Measurements from ENCODE around the gene CDH24.

DNA sequence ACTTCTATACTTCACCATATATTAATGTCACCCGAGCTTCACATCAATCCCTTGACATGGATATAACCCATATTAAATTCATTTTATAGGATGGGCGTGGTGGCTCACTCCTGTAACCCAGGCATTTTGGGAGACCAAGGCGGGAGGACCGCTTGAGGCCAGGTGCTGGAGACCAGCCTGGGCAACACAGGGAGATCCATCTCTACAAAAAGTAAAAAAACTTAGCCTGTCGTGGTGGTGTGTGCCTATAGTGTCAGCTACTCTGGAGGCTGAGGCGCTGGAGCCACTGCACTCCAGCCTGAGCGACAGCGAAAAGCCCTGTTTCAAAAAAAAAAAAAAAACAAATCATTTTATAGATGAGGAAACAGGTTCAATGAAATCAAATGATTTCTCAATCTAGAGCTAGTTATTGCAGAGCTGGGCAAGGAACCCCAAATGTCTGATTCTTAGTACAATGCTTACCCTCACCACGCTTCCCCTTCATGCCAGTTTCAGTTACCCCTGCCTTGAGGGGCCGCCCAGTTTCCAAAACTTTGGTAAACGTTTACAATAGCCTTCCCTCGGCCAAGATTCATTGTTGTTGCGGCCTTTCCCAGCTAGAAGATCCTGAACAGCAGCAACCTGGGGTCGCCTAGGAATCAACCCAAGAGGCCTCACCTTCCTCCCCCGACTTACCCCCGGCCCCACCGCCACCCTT, 23.4 kb downstream of the CDH24 start:
- TF ChIP-seq, protein P1, sequence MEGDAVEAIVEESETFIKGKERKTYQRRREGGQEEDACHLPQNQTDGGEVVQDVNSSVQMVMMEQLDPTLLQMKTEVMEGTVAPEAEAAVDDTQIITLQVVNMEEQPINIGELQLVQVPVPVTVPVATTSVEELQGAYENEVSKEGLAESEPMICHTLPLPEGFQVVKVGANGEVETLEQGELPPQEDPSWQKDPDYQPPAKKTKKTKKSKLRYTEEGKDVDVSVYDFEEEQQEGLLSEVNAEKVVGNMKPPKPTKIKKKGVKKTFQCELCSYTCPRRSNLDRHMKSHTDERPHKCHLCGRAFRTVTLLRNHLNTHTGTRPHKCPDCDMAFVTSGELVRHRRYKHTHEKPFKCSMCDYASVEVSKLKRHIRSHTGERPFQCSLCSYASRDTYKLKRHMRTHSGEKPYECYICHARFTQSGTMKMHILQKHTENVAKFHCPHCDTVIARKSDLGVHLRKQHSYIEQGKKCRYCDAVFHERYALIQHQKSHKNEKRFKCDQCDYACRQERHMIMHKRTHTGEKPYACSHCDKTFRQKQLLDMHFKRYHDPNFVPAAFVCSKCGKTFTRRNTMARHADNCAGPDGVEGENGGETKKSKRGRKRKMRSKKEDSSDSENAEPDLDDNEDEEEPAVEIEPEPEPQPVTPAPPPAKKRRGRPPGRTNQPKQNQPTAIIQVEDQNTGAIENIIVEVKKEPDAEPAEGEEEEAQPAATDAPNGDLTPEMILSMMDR (IDR thresholded peaks at IDR 0.05): no peak
- TF ChIP-seq POLR2AphosphoS5 (IDR thresholded peaks at IDR 0.05; ENCODE audit: low read depth, low read length): no peak
- TF ChIP-seq TCF7L2 (IDR thresholded peaks at IDR 0.05; ENCODE audit: low read depth, low read length): no peak
- TF ChIP-seq SIN3A (IDR thresholded peaks at IDR 0.05; ENCODE audit: borderline replicate concordance, insufficient read depth, low read depth, low read length): no peak
- TF ChIP-seq, protein P2, sequence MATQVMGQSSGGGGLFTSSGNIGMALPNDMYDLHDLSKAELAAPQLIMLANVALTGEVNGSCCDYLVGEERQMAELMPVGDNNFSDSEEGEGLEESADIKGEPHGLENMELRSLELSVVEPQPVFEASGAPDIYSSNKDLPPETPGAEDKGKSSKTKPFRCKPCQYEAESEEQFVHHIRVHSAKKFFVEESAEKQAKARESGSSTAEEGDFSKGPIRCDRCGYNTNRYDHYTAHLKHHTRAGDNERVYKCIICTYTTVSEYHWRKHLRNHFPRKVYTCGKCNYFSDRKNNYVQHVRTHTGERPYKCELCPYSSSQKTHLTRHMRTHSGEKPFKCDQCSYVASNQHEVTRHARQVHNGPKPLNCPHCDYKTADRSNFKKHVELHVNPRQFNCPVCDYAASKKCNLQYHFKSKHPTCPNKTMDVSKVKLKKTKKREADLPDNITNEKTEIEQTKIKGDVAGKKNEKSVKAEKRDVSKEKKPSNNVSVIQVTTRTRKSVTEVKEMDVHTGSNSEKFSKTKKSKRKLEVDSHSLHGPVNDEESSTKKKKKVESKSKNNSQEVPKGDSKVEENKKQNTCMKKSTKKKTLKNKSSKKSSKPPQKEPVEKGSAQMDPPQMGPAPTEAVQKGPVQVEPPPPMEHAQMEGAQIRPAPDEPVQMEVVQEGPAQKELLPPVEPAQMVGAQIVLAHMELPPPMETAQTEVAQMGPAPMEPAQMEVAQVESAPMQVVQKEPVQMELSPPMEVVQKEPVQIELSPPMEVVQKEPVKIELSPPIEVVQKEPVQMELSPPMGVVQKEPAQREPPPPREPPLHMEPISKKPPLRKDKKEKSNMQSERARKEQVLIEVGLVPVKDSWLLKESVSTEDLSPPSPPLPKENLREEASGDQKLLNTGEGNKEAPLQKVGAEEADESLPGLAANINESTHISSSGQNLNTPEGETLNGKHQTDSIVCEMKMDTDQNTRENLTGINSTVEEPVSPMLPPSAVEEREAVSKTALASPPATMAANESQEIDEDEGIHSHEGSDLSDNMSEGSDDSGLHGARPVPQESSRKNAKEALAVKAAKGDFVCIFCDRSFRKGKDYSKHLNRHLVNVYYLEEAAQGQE (IDR thresholded peaks at IDR 0.05; ENCODE audit: insufficient read depth in 1 of 2, low read depth in 2 of 2, low read length in 1 of 2): no peak
